ENCODE data around the gene MRAP. TPM values are rescaled to one million over a fixed set of nuclear protein-coding genes. Genes with fewer than 3 reads are reported as not detected.
"Not testable (repeated sequence)": the region's sequence is repeated elsewhere in the genome, so short reads cannot be mapped to it uniquely, and the experiment has no call there.

The MRAP gene
- total and polyA plus RNA-seq, 7 experiments from 2014 or later: not detected

DNA sequence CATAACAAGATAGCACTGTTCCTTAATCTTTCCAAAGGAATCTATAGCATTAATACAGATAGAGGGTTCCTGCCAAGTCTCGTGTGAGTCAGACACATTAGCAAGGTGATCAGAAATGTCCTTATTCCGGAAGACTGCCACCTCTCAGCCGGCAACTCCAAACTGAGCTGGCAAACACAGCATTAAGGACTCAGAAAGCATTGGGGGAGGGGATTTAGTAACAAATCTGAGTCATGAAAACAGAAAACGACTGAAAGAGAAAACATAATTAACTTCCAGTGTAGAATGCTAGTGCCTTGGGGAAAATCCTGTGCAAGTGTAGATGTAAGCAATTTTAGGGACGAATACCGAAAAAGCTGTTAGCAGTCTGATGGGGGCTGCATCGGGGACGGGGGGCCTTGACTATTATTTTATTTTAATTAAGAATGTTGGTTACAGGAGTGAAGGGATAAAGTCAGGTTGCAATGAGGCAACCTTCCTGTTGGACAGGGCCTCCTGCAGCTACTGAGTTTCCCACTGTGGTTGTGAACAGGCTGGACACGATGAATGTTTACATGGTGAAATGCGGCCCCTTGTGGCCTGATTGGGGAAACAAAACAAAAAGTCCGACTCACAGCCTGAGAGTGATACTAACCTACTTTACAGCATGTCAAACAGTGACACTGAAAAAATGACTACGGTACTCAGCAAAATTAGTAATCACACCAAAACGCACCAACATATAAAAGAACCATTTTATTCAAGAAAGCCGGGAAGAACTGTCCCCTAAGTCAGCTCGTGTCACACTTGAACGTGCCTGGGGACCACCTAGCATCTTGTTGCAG lies 40.5 kb upstream of the MRAP start:
- CTCF ChIA-PET: interaction anchor here (0.6 kb wide), 1 partner anchor 513 kb away, joined by 5 read pairs; the partner anchor contains the start of gene PAXBP1

DNA sequence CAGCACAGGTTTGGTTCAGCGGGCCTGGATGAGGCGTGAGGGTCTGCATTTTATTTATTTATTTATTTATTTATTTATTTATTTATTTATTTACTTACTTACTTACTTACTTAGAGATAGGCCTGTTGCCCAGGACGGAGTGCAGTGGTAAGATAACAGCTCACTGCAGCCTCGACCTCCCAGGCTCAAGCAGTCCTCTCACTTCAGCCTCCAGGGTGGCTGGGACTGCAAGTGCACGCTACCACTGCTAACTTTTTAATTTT lies 39.9 kb upstream of the MRAP start:
- H3K27me3 ChIP-seq (ENCODE audit: control insufficient read depth in 2 of 2, insufficient read depth in 2 of 2, low read length in 2 of 2); H3K4me3 Mint-ChIP-seq; POLR2A ChIA-PET; H3K27ac ChIP-seq (ENCODE audit: low read depth, low read length); H3K36me3 ChIP-seq (ENCODE audit: control insufficient read depth in 2 of 3, insufficient read depth in 3 of 3, low read length in 3 of 3); H3K9me3 ChIP-seq (ENCODE audit: control insufficient read depth in 2 of 3, low read length in 3 of 3); DNase-seq; ATAC-seq; H3K27ac Mint-ChIP-seq; H3K4me3 ChIP-seq (ENCODE audit: low read length); H3K4me1 ChIP-seq (ENCODE audit: control insufficient read depth in 2 of 2, insufficient read depth in 2 of 2, low read length in 2 of 2); H3K36me3 Mint-ChIP-seq; H3K4me1 Mint-ChIP-seq; H3K9me3 Mint-ChIP-seq: not testable (repeated sequence)
- intact Hi-C loops (cut with micrococcal nuclease): loop anchor here in 1 of 2 donors (1.0 to 2.0 kb wide), 2 partner anchors 392 to 472 kb away; no protein-coding TSS in a partner anchor
- CTCF ChIA-PET: interaction anchor here (0.6 kb wide), 1 partner anchor 513 kb away, joined by 5 read pairs; the partner anchor contains the start of gene PAXBP1
- peaks cover 0 to 12% (median 3%) of the 10 kb centered on the region in 5 donors for H3K27me3 Mint-ChIP-seq

More for the DNA sequence above, 40.5 kb upstream of the MRAP start:
- Histone ChIP-seq H3K36me3 (ENCODE audit: control insufficient read depth in 2 of 3, insufficient read depth in 3 of 3, low read length in 3 of 3) (no peaks in the 10 kb centered on the region), H3K27ac (ENCODE audit: low read depth, low read length) (no peak overlapping the region), H3K4me3 (ENCODE audit: low read length) (no peak overlapping the region), H3K9me3 (ENCODE audit: control insufficient read depth in 2 of 3, low read length in 3 of 3) (no peaks in the 10 kb centered on the region), H3K27me3 (ENCODE audit: control insufficient read depth in 2 of 2, insufficient read depth in 2 of 2, low read length in 2 of 2) (no peaks in the 10 kb centered on the region), H3K4me1 (ENCODE audit: control insufficient read depth in 2 of 2, insufficient read depth in 2 of 2, low read length in 2 of 2) (no peaks in the 10 kb centered on the region)
- Mint-ChIP-seq H3K4me3 (no peak overlapping the region), H3K27me3 (peaks cover 0 to 12% (median 3%) of the 10 kb centered on the region in 5 donors), H3K36me3 (peaks cover 0 to 6% (median 0%) of the 10 kb centered on the region in 5 donors), H3K4me1 (peaks cover 0 to 2% (median 0%) of the 10 kb centered on the region in 7 donors), H3K9me3 (no peaks in the 10 kb centered on the region), H3K27ac (no peak overlapping the region)
- POLR2A ChIA-PET: no interaction called here
- DNase-seq (peak in 3 of 9 donors; percentile 5 to 33 (median 8)), ATAC-seq (peak; percentile 40)
- intact Hi-C loops (cut with micrococcal nuclease): loop anchor here in 1 of 2 donors (1.0 to 2.0 kb wide), 2 partner anchors 392 to 471 kb away; no protein-coding TSS in a partner anchor

DNA sequence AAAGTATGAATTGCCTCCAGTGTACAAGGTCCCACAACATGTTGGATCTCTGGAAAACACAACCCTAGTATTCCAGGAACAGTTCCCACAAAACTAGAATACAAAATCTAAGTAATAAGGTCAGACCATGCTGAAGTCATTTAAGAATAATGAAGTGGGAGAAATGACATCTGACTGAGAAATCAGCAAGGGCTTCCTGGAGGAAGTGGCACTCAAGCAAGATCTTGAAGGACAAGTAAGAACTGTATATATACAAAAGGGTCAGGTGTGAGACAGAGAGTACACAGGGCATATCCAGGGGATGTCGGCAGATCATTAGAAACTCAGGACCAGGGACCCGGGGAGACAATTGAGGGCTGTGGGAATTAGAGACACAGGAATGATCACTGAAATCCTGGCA lies 38.5 kb upstream of the MRAP start:
- peaks cover 0 to 7% (median 3%) of the 10 kb centered on the region in 5 donors for H3K27me3 Mint-ChIP-seq
- ATAC-seq: no peak
- Histone ChIP-seq H3K9me3 (ENCODE audit: control insufficient read depth in 2 of 3, low read length in 3 of 3) (no peaks in the 10 kb centered on the region), H3K36me3 (ENCODE audit: control insufficient read depth in 2 of 3, insufficient read depth in 3 of 3, low read length in 3 of 3) (no peaks in the 10 kb centered on the region), H3K27me3 (ENCODE audit: control insufficient read depth in 2 of 2, insufficient read depth in 2 of 2, low read length in 2 of 2) (no peaks in the 10 kb centered on the region), H3K4me3 (ENCODE audit: low read length) (no peak overlapping the region), H3K4me1 (ENCODE audit: control insufficient read depth in 2 of 2, insufficient read depth in 2 of 2, low read length in 2 of 2) (no peaks in the 10 kb centered on the region), H3K27ac (ENCODE audit: low read depth, low read length) (no peak overlapping the region)
- ChIA-PET POLR2A (no interaction called here), CTCF (no interaction called here)
- H3K36me3 Mint-ChIP-seq: peaks cover 0 to 6% (median 0%) of the 10 kb centered on the region in 5 donors
- H3K9me3 Mint-ChIP-seq: no peaks in the 10 kb centered on the region
- DNase-seq: no peak
- intact Hi-C loops (cut with micrococcal nuclease): no loop called here
- peak overlapping the region in 1 of 9 donors; percentile 25 for H3K27ac Mint-ChIP-seq
- peaks cover 0 to 2% (median 0%) of the 10 kb centered on the region in 7 donors for H3K4me1 Mint-ChIP-seq
- no peak overlapping the region for H3K4me3 Mint-ChIP-seq

DNA sequence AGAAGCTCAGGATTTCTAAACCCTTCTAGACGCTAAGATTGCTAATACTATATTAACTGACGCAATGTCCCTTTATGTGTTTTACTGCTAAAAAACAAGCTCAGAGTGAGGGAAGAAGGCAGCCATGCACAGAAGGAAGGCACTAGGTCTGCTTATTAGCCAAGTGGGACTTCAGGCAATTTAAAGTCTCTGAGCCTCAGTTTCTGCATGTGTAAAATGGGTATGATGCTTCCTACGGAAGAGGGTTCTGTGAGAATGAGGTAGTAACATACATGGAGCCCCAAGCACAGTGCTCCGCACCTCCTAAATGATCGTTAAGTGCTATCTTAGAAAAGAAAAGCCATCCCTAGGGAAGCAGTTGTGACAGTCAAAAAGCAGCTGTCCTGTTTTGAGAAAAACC lies 36.7 kb upstream of the MRAP start:
- Histone ChIP-seq H3K27me3 (ENCODE audit: control insufficient read depth in 2 of 2, insufficient read depth in 2 of 2, low read length in 2 of 2) (no peaks in the 10 kb centered on the region), H3K9me3 (ENCODE audit: control insufficient read depth in 2 of 3, low read length in 3 of 3) (no peaks in the 10 kb centered on the region), H3K4me3 (ENCODE audit: low read length) (no peak overlapping the region), H3K27ac (ENCODE audit: low read depth, low read length) (no peak overlapping the region), H3K36me3 (ENCODE audit: control insufficient read depth in 2 of 3, insufficient read depth in 3 of 3, low read length in 3 of 3) (peaks cover 0 to 4% (median 0%) of the 10 kb centered on the region in 3 experiments), H3K4me1 (ENCODE audit: control insufficient read depth in 2 of 2, insufficient read depth in 2 of 2, low read length in 2 of 2) (no peaks in the 10 kb centered on the region)
- Mint-ChIP-seq H3K36me3 (peaks cover 0 to 14% (median 7%) of the 10 kb centered on the region in 5 donors), H3K27ac (no peak overlapping the region), H3K4me1 (peaks cover 0 to 2% (median 0%) of the 10 kb centered on the region in 7 donors), H3K9me3 (no peaks in the 10 kb centered on the region), H3K4me3 (no peak overlapping the region), H3K27me3 (peaks cover 0 to 3% (median 0%) of the 10 kb centered on the region in 5 donors)
- DNase-seq (no peak), ATAC-seq (no peak)
- CTCF ChIA-PET: no interaction called here
- POLR2A ChIA-PET: no interaction called here
- intact Hi-C loops (cut with micrococcal nuclease): no loop called here

DNA sequence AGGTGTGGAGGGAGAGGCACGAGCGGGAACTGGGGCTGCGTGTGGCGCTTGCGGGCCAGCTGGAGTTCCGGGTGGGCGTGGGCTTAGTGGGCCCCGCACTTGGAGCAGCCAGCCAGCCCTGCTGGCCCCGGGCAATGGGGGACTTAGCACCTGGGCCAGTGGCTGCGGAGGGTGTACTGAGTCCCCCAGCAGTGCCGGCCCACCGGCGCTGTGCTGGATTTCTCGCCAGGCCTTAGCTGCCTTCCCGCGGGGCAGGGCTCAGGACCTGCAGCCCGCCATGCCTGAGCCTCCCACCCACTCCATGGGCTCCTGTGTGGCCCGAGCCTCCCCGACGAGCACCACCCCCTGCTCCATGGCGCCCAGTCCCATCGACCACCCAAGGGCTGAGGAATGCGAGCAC lies 33.3 kb upstream of the MRAP start:
- POLR2A ChIA-PET; intact Hi-C loops (cut with micrococcal nuclease); H3K9me3 ChIP-seq (ENCODE audit: control insufficient read depth in 2 of 3, low read length in 3 of 3); H3K27ac ChIP-seq (ENCODE audit: low read depth, low read length); CTCF ChIA-PET; H3K27me3 Mint-ChIP-seq; H3K27me3 ChIP-seq (ENCODE audit: control insufficient read depth in 2 of 2, insufficient read depth in 2 of 2, low read length in 2 of 2); H3K4me3 Mint-ChIP-seq; H3K4me3 ChIP-seq (ENCODE audit: low read length); H3K27ac Mint-ChIP-seq; H3K4me1 Mint-ChIP-seq; DNase-seq; H3K9me3 Mint-ChIP-seq; ATAC-seq; H3K4me1 ChIP-seq (ENCODE audit: control insufficient read depth in 2 of 2, insufficient read depth in 2 of 2, low read length in 2 of 2): not testable (repeated sequence)
- H3K36me3 Mint-ChIP-seq: peaks cover 0 to 28% (median 15%) of the 10 kb centered on the region in 5 donors
- H3K36me3 ChIP-seq (ENCODE audit: control insufficient read depth in 2 of 3, insufficient read depth in 3 of 3, low read length in 3 of 3): peaks cover 0 to 20% (median 6%) of the 10 kb centered on the region in 3 experiments

DNA sequence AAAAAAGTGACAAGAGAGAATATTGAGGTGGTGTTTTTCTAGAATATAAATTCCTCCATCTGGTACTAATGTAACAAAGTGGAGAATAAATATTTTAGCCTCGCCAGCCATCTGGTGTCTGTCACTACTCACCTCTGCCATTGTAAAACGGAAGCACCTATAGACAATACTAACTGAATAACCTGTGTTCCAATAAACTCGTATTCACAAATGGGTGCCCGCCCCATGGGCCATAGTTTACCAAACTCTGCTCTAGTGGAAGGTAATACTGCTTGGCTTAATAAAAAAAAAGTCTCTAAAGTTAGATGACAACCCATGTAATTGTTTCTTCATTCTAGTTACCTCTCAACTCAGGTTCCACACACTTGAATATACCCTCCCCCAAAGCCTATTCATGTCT lies 27.9 kb upstream of the MRAP start:
- H3K27me3 ChIP-seq (ENCODE audit: control insufficient read depth in 2 of 2, insufficient read depth in 2 of 2, low read length in 2 of 2): no peaks in the 10 kb centered on the region
- no peak overlapping the region for H3K4me3 ChIP-seq (ENCODE audit: low read length)
- DNase-seq (no peak), ATAC-seq (no peak)
- H3K27ac ChIP-seq (ENCODE audit: low read depth, low read length): no peak overlapping the region
- no peaks in the 10 kb centered on the region for H3K4me1 ChIP-seq (ENCODE audit: control insufficient read depth in 2 of 2, insufficient read depth in 2 of 2, low read length in 2 of 2)
- peaks cover 0 to 35% (median 6%) of the 10 kb centered on the region in 3 experiments for H3K36me3 ChIP-seq (ENCODE audit: control insufficient read depth in 2 of 3, insufficient read depth in 3 of 3, low read length in 3 of 3)
- Mint-ChIP-seq H3K27me3 (no peaks in the 10 kb centered on the region), H3K27ac (no peak overlapping the region), H3K36me3 (peaks cover 0 to 44% (median 17%) of the 10 kb centered on the region in 5 donors), H3K9me3 (no peaks in the 10 kb centered on the region), H3K4me1 (peaks cover 0 to 11% (median 3%) of the 10 kb centered on the region in 7 donors), H3K4me3 (no peak overlapping the region)
- intact Hi-C loops (cut with micrococcal nuclease): no loop called here
- ChIA-PET CTCF (no interaction called here), POLR2A (no interaction called here)
- H3K9me3 ChIP-seq (ENCODE audit: control insufficient read depth in 2 of 3, low read length in 3 of 3): no peaks in the 10 kb centered on the region
